NCI-H2227 (cell line): ENCODE measurements around the gene PHF21A.
"Not testable (repeated sequence)": the region's sequence is repeated elsewhere in the genome, so short reads cannot be mapped to it uniquely, and the experiment has no call there.

ENCODE experiments used
- DNase-seq: peaks from one replicate; lab custom pipeline; 2025; ENCODE audit not compliant: unreplicated experiment; lab: John Stamatoyannopoulos, UW

Gene PHF21A

GRCh38 chr11:46120346-46121300 is 631 bp downstream of the PHF21A start:
- DNase-seq: peak; percentile 71

GRCh38 chr11:46119352-46120216 is 1.7 kb downstream of the PHF21A start:
- DNase-seq: peak; percentile 76

- no peak for DNase-seq
Observed at GRCh38 chr11:46118702-46119351, 2.4 kb downstream of the PHF21A start.

GRCh38 chr11:46117842-46118241 is 3.4 kb downstream of the PHF21A start:
- no peak for DNase-seq

- DNase-seq: not testable (repeated sequence)
Observed at GRCh38 chr11:46116712-46117037, 4.6 kb downstream of the PHF21A start.

GRCh38 chr11:46116007-46116711 is 5.1 kb downstream of the PHF21A start:
- DNase-seq: no peak

GRCh38 chr11:46114961-46115360 is 6.3 kb downstream of the PHF21A start:
- DNase-seq: no peak

- DNase-seq: no peak
Observed at GRCh38 chr11:46114378-46114777, 6.9 kb downstream of the PHF21A start.

- DNase-seq: peak; percentile 75
Observed at GRCh38 chr11:46112961-46113607, 8.2 kb downstream of the PHF21A start.

GRCh38 chr11:46108751-46109150 is 12.5 kb downstream of the PHF21A start:
- DNase-seq: no peak

GRCh38 chr11:46107780-46108179 is 13.5 kb downstream of the PHF21A start:
- DNase-seq: no peak

GRCh38 chr11:46107408-46107718 is 13.9 kb downstream of the PHF21A start:
- no peak for DNase-seq

GRCh38 chr11:46106530-46107407 is 14.5 kb downstream of the PHF21A start:
- peak; percentile 27 for DNase-seq

- DNase-seq: no peak
Observed at GRCh38 chr11:46105926-46106325, 15.3 kb downstream of the PHF21A start.

- DNase-seq: no peak
Observed at GRCh38 chr11:46105134-46105628, 16.1 kb downstream of the PHF21A start.

GRCh38 chr11:46102843-46103242 is 18.4 kb downstream of the PHF21A start:
- no peak for DNase-seq

- no peak for DNase-seq
Observed at GRCh38 chr11:46100670-46101069, 20.6 kb downstream of the PHF21A start.

- DNase-seq: no peak
Observed at GRCh38 chr11:46099963-46100316, 21.3 kb downstream of the PHF21A start.

- no peak for DNase-seq
Observed at GRCh38 chr11:46090375-46090774, 30.9 kb downstream of the PHF21A start.
